Parathyroid adenoma (tissue), 2 donors: ENCODE measurements around the gene COL23A1.

ENCODE experiments used
- H2AFZ ChIP-seq: fragments of 300-600 bp; sonication (generic); one replicate; pipeline ENCODE4 v1.7.0; 2017; ENCODE audit warnings: antibody characterized with exemption, mild to moderate bottlenecking
- H3K27ac ChIP-seq: fragments of 300-600 bp; sonication (generic); one replicate; pipeline ENCODE4 v1.7.0; 2017
- H3K27me3 ChIP-seq: fragments of 300-600 bp; sonication (generic); one replicate; pipeline ENCODE4 v1.7.0; 2017; ENCODE audit warnings: low read length; ENCODE audit not compliant: control insufficient read depth, insufficient read depth
- H3K36me3 ChIP-seq: fragments of 300-600 bp; sonication (generic); one replicate; pipeline ENCODE4 v1.7.0; 2017; ENCODE audit warnings: low read length; ENCODE audit not compliant: control insufficient read depth, insufficient read depth
- H3K4me1 ChIP-seq: fragments of 300-600 bp; sonication (generic); one replicate; pipeline ENCODE4 v1.7.0; 2017; ENCODE audit warnings: control low read depth
- H3K4me2 ChIP-seq: fragments of 300-600 bp; sonication (generic); one replicate; pipeline ENCODE4 v1.7.0; 2017; ENCODE audit warnings: low read length
- H3K4me3 ChIP-seq: fragments of 300-600 bp; sonication (generic); one replicate; pipeline ENCODE4 v1.7.0; 2017; ENCODE audit warnings: low read depth, low read length
- H3K79me2 ChIP-seq: fragments of 300-600 bp; sonication (generic); one replicate; pipeline ENCODE4 v1.7.0; 2017; ENCODE audit warnings: control low read depth
- H3K9ac ChIP-seq: fragments of 300-600 bp; sonication (generic); one replicate; pipeline ENCODE4 v1.7.0; 2017; ENCODE audit warnings: mild to moderate bottlenecking
- H3K9me3 ChIP-seq: fragments of 300-600 bp; sonication (generic); one replicate; pipeline ENCODE4 v1.7.0; 2017; ENCODE audit warnings: low read length; ENCODE audit not compliant: control insufficient read depth
- CTCF ChIP-seq: fragments of 300-600 bp; sonication (generic); IDR thresholded peaks from one replicate; pipeline ENCODE4 v1.7.0; 2017; ENCODE audit warnings: antibody characterized with exemption, mild to moderate bottlenecking
- donor health status: primary hyperparathyroidism.

COL23A1 gene

DNA sequence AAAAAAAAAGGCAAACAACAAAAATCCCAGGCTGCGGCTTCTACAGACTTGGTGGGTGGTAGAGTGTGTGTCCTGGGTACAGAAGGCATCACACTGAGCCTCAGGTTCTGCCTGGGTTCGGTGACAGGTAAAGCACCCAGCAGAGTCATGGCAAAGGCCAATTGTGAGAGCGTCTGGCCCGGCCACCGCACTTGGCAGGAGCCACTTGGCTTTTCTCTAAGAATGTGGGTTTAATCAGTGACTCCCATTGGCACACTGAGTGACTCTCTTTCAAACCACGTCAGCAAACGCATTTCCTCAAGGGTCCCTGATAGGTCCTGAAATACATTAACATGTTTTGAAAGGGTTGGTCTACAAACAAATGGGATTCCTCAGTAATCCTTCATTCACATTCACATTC is 17.0 kb downstream of the COL23A1 start:
- Histone ChIP-seq H3K4me1 (no peaks in the 10 kb centered on the region), H3K4me2 (no peak overlapping the region), H3K4me3 (no peak overlapping the region), H3K27me3 (no peaks in the 10 kb centered on the region), H2AFZ (no peak overlapping the region), H3K79me2 (no peaks in the 10 kb centered on the region), H3K27ac (no peak overlapping the region), H3K9me3 (no peaks in the 10 kb centered on the region), H3K36me3 (no peaks in the 10 kb centered on the region), H3K9ac (no peak overlapping the region)
- no peak for TF ChIP-seq CTCF

- no peaks in the 10 kb centered on the region for H3K4me1 ChIP-seq
- no peak overlapping the region for H3K9ac ChIP-seq
- no peak for TF ChIP-seq CTCF
- H3K27ac ChIP-seq, result no peak overlapping the region
- H3K36me3 ChIP-seq, result no peaks in the 10 kb centered on the region
- H3K4me2 ChIP-seq, result no peak overlapping the region
- H3K4me3 ChIP-seq, result no peak overlapping the region
- no peaks in the 10 kb centered on the region for H3K9me3 ChIP-seq
- H3K79me2 ChIP-seq, result no peaks in the 10 kb centered on the region
- H3K27me3 ChIP-seq, result no peaks in the 10 kb centered on the region
- H2AFZ ChIP-seq, result no peak overlapping the region
Observed at GRCh38 chr5:178572617-178573016, 17.6 kb downstream of the COL23A1 start.

DNA sequence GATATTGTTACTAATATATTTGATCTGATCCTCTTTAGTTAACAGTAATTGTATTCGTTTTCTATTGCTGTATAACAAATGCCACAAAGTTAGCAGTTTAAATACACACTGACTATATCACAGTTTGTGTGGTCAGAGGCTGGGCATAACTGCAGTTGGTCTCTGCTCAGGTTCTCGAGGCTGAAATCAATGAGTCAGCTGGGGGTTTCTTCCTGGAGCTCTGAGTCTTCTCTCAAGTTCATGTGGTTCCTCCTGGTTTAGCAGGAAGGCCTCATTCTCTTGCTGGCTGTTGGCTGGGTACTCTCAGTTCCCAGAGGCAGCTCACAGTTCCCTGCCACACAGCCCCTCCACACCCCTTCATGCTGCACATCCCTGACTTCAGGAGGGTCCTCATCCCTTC is 20.7 kb downstream of the COL23A1 start:
- Histone ChIP-seq H3K36me3 (no peaks in the 10 kb centered on the region), H3K4me1 (no peaks in the 10 kb centered on the region), H3K9ac (no peak overlapping the region), H3K27me3 (no peaks in the 10 kb centered on the region), H3K79me2 (no peaks in the 10 kb centered on the region), H3K4me3 (no peak overlapping the region), H3K4me2 (no peak overlapping the region), H3K27ac (no peak overlapping the region), H3K9me3 (no peaks in the 10 kb centered on the region), H2AFZ (no peak overlapping the region)
- no peak for TF ChIP-seq CTCF

GRCh38 chr5:178564811-178565550 is 25.2 kb downstream of the COL23A1 start:
- Histone ChIP-seq H3K4me3 (no peak overlapping the region), H3K36me3 (no peaks in the 10 kb centered on the region), H3K4me1 (no peaks in the 10 kb centered on the region), H3K9me3 (no peaks in the 10 kb centered on the region), H3K27me3 (no peaks in the 10 kb centered on the region), H2AFZ (no peak overlapping the region), H3K27ac (no peak overlapping the region), H3K79me2 (no peaks in the 10 kb centered on the region), H3K9ac (no peak overlapping the region), H3K4me2 (no peak overlapping the region)
- TF ChIP-seq CTCF, result no peak

GRCh38 chr5:178564397-178564796 is 25.8 kb downstream of the COL23A1 start:
- H3K9ac ChIP-seq, result no peak overlapping the region
- no peaks in the 10 kb centered on the region for H3K9me3 ChIP-seq
- no peaks in the 10 kb centered on the region for H3K79me2 ChIP-seq
- H2AFZ ChIP-seq, result no peak overlapping the region
- H3K36me3 ChIP-seq, result no peaks in the 10 kb centered on the region
- no peaks in the 10 kb centered on the region for H3K4me1 ChIP-seq
- H3K4me3 ChIP-seq, result no peak overlapping the region
- TF ChIP-seq CTCF, result no peak
- no peak overlapping the region for H3K27ac ChIP-seq
- H3K27me3 ChIP-seq, result no peaks in the 10 kb centered on the region
- no peak overlapping the region for H3K4me2 ChIP-seq
